VCaP (cell line): ENCODE results near the gene RABGAP1L.
"Not testable (repeated sequence)": the region's sequence is repeated elsewhere in the genome, so short reads cannot be mapped to it uniquely, and the experiment has no call there.

Experiments
- H3K27ac ChIP-seq: fragments of 450-650 bp; 2 replicates; pipeline ENCODE4 v1.5.1; 2017
- TF ChIP-seq, protein P1 (sequence below): fragments of 450-650 bp; conservative IDR thresholded peaks from 2 replicates; pipeline ENCODE4 v1.5.1; 2017; ENCODE audit warnings: mild to moderate bottlenecking, moderate library complexity

The RABGAP1L gene

DNA sequence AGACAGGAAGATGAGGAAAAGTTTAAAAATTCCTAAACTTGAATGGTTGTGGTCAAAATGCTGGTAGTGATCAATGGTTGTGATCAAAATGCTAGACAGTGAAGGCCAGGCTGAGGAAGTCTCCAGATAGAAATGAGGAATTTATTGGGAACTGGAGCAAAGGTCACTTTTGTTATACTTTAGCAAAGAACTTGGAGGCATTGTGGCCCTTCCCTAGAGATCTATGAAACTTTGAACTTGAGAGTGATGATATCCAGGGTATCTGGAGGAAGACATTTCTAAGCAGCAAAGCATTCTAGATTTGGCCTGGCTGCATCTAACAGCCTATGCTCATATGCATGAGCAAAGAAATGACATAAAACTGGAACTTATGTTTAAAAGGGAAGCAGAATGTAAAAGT is 35.5 kb upstream of the RABGAP1L start:
- TF ChIP-seq, protein P1, sequence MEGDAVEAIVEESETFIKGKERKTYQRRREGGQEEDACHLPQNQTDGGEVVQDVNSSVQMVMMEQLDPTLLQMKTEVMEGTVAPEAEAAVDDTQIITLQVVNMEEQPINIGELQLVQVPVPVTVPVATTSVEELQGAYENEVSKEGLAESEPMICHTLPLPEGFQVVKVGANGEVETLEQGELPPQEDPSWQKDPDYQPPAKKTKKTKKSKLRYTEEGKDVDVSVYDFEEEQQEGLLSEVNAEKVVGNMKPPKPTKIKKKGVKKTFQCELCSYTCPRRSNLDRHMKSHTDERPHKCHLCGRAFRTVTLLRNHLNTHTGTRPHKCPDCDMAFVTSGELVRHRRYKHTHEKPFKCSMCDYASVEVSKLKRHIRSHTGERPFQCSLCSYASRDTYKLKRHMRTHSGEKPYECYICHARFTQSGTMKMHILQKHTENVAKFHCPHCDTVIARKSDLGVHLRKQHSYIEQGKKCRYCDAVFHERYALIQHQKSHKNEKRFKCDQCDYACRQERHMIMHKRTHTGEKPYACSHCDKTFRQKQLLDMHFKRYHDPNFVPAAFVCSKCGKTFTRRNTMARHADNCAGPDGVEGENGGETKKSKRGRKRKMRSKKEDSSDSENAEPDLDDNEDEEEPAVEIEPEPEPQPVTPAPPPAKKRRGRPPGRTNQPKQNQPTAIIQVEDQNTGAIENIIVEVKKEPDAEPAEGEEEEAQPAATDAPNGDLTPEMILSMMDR = no peak
- H3K27ac ChIP-seq = no peak overlapping the region

DNA sequence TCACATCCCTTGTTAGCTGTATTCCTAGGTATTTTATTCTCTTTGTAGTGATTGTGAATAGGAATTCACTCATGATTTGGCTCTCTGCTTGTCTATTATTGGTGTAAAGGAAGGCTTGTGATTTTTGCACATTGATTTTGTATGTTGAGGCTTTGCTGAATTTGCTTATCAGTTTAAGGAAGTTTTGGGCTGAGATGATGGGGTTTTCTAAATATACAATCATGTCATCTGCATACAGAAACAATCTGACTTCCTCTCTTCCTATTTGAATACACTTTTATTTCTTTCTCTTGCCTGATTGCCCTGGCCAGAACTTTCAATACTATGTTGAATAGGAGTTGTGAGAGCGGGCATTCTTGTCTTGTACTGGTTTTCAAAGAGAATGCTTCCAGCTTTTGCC is 32.1 kb upstream of the RABGAP1L start:
- not testable (repeated sequence) for H3K27ac ChIP-seq

DNA sequence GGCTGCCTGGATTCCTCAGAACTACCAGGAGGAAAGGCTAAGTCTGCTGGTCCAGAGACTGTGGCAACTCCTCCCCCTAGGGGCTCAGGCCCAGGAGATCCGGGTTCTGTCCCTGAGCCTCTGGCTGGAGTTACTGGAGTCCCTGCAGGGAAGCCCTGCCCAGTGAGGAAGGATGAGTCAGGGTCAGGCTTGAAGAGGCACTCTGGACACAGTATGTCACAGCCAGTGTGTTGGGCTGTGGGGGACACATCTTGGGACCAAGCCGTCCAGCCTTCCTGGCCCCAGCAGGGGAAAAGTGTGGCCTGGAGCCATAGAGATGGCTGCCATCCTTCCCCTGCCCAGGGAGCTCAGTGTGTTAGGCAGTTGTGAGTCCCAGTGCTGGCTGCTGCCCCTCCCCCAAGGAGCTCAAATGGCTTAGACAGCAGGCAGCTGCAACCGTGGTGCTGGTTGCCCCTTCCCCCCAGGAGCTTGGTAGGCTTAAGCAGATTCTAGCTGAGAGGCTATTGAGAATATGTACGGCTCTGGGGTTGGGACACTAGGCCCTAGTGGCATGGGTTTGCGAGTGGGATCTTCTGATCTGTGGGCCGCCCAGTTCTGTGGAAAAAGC is 28.2 kb upstream of the RABGAP1L start:
- TF ChIP-seq, protein P1 = no peak
- no peak overlapping the region for H3K27ac ChIP-seq

DNA sequence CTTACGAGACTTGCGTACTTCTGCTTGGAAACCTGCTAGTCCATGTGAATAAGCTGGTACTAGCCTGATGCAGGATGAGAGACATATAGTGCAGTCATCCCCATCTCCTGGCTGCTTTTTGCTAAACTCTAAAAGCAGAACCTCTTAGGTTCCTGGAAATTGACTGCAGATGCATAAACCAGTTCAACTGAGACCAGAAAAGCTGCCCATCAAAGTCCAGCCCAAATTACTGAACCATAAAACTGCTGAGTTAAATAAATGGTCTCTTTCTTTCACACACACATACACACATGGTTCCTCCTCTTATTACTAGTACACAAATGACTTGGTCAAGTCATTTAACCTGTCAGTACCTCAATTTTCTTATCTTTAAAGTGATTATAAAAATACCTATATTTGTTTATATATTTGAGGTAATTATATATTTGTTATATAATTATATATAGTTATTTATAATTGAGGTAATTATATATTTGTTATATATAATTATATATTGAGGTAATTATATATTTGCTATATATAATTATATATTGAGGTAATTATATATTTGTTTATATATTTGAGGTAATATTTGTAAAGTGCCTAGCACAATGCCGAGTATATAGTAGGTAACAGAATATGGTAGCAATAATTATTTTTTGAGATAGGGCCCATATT is 25.2 kb upstream of the RABGAP1L start:
- TF ChIP-seq, protein P1 = no peak
- no peak overlapping the region for H3K27ac ChIP-seq

DNA sequence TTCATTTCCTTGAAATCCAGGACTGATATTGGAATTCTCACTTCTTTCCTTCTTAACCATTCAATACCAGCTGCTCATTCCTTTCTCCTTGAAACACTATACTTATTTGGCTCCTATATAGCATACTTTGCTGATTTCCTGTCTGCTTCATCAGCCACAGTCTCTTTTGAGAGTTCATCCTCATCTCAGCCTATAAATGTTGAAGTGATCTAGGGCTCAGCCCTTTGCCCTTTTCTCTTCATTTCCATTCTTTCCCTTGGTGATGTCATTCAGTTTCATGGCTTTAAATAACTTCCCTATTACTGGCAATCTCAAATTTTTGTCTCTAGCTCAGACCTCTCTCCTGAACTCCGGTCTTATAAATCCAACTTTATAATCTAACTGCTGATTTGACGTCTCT is 24.1 kb upstream of the RABGAP1L start:
- TF ChIP-seq, protein P1 = no peak
- no peak overlapping the region for H3K27ac ChIP-seq

DNA sequence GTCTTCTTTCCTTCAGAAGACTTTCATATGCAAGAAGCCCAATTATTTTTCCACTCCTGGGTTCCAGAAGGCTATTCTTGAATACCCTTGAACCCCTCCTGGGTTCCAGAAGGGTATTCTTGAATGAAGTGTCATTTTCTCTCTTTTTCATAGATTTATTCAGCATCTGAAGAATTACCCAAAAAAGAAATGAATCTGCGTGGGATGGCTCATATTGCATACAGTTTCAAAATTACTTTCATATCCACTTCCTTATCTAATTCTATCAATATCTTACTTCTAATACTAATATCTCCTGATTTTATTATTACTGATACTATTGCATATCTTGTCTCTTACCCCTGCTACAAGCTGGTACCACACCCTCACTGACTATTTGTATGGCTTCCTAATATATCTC is 22.6 kb upstream of the RABGAP1L start:
- H3K27ac ChIP-seq = no peak overlapping the region
- TF ChIP-seq, protein P1 = no peak

DNA sequence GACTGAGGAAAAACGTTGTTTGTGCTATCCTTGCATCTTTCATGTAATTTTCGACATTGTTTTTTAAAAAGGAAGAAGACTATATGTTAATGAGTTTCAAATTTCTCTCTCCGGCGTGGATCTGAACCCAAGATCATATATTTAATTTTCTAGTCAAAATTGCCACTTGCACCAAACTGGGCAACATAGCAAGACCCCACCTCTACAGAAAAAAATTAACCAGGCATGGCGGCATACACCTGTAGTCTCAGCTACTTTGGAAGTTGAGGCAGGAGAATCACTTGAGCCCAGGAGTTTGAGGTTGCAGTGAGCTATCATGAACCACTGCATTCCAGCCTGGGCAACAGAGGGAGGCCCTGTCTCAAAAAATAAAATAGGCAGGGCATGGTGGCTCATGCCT is 16.5 kb upstream of the RABGAP1L start:
- TF ChIP-seq, protein P1 = no peak
- no peak overlapping the region for H3K27ac ChIP-seq

DNA sequence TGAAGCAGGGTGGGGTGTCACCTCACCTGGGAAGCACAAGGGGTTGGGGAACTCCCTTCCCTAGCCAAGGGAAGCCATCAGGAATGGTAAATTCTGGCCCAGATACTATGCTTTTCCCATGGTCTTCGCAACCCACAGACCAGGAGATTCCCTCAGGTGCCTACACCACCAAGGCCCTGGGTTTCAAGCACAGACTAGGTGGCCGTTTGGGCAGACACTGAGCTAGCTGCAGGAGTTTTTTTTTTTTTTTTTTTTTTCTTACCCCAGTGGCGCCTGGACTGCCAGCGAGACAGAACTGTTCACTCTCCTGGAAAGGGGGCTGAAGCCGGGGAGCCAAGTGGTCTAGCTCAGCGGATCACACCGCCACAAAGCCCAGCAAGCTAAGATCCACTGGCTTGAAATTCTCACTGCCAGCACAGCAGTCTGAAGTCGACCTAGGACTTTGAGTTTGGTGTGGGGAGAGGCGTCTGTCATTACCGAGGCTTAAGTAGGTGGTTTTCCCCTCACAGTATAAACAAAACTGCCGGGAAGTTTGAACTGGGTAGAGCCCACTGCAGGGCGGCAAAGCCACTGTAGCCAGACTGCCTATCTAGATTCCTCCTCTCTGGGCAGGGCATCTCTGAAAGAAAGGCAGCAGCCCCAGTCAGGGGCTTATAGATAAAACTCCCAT is 15.5 kb upstream of the RABGAP1L start:
- not testable (repeated sequence) for H3K27ac ChIP-seq

DNA sequence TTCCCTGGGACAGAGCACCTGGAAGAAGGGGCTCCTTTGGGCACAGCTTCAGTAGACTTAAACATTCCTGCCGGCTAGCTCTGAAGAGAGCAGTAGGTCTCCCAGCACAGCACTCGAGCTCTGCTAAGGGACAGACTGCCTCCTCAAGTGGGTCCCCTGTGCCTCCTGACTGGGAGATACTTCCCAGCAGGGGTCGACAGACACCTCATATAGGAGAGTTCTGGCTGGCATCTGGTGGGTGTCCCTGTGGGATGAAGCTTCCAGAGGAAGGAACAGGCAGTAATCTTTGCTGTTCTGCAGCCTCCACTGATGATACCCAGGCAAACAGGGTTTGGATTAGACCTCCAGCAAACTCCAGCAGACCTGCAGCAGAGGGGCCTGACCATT is 14.9 kb upstream of the RABGAP1L start:
- not testable (repeated sequence) for H3K27ac ChIP-seq
